A549 (cell line): ENCODE data around the gene STRC. TPM values are rescaled to one million over a fixed set of nuclear protein-coding genes. Genes with fewer than 3 reads are reported as not detected.
"Not testable (repeated sequence)": the region's sequence is repeated elsewhere in the genome, so short reads cannot be mapped to it uniquely, and the experiment has no call there.

Experiments
- ATAC-seq, 2 experiments: fragments of 200-7000 bp in 1 of 2; fragments of >200 bp in 1 of 2; cut with Nextera tagmentation in 1 of 2; cut with Tn5 transposase in 1 of 2; 3 replicates each; pipeline versions ENCODE4 v1.8.0 to v1.9.1; 2018 to 2020; ENCODE audit warnings: mild to moderate bottlenecking in 1 of 2, moderate library complexity in 1 of 2
- CTCF ChIA-PET: fragments of 300-600 bp; sonication (Branson Sonifier 250); formaldehyde crosslinking; extraction: SDS; loops from one replicate; lab custom pipeline; 2021; ENCODE audit warnings: antibody characterized with exemption, inconsistent platforms; lab: Yijun Ruan, JAX
- POLR2A ChIA-PET: fragments of 350-600 bp; formaldehyde crosslinking; extraction: SDS; loops from one replicate; lab custom pipeline; 2021; ENCODE audit warnings: antibody characterized with exemption, inconsistent platforms; lab: Yijun Ruan, JAX
- DNase-seq, 2 experiments: peaks; one replicate each; pipeline versions ENCODE4 v3.0.0 to v3.0.0-alpha.2; 2011 to 2016; ENCODE audit warnings: low read depth in 1 of 2, low spot score in 1 of 2
- FAIRE-seq: peaks from 2 replicates; lab custom pipeline; 2011; peaks lifted over from hg19 to GRCh38; lab: Jason Lieb, UNC
- H3K27ac ChIP-seq, 2 experiments: fragments of >200 bp; sonication (Bioruptor Twin); formaldehyde crosslinking; 3 replicates each; pipeline ENCODE4 v1.5.1; 2016 to 2017
- H3K4me1 ChIP-seq: fragments of >200 bp; sonication (Bioruptor Twin); formaldehyde crosslinking; 3 replicates; pipeline ENCODE4 v1.6.1; 2016
- H3K4me2 ChIP-seq: fragments of >200 bp; sonication (Bioruptor Twin); formaldehyde crosslinking; 3 replicates; pipeline ENCODE4 v1.6.1; 2016
- H3K4me3 ChIP-seq: fragments of >200 bp; sonication (Bioruptor Twin); formaldehyde crosslinking; 3 replicates; pipeline ENCODE4 v1.5.1; 2016
- H3K9me3 ChIP-seq: fragments of >200 bp; sonication (Bioruptor Twin); formaldehyde crosslinking; 3 replicates; pipeline ENCODE4 v1.6.1; 2016
- NPAS2 ChIP-seq: fragments of 250-450 bp; sonication (Bioruptor Pico); IDR thresholded peaks from 2 replicates; pipeline ENCODE4 v1.8.0; 2022; ENCODE audit warnings: mild to moderate bottlenecking, moderate library complexity, borderline replicate concordance
- RFX5 ChIP-seq: fragments of 450-650 bp; IDR thresholded peaks from 2 replicates; pipeline ENCODE4 v1.7.1; 2014; ENCODE audit warnings: antibody characterized with exemption, mild to moderate bottlenecking, moderate library complexity
- TP53 ChIP-seq: fragments of 250-450 bp; sonication (Bioruptor Pico); IDR thresholded peaks from 2 replicates; pipeline ENCODE4 v1.5.0; 2021; ENCODE audit warnings: mild to moderate bottlenecking, moderate library complexity
- ZC3H11A ChIP-seq: fragments of 450-650 bp; IDR thresholded peaks from 2 replicates; pipeline ENCODE4 v1.6.1; 2014; ENCODE audit warnings: antibody characterized with exemption, mild to moderate bottlenecking
- WGBS: methylation state at CpG from one replicate; pipeline ENCODE4 v1.1.6; 2017; ENCODE audit errors: missing lambda C conversion rate; 5-methylcytosine and 5-hydroxymethylcytosine counted together
- polyA minus RNA-seq: library from RNA; depleted of rRNA, polyadenylated mRNA; stranded (reverse); fragments of >200 nt; gene quantifications from 2 replicates; pipeline ENCODE4 v1.2.3, GENCODE V29; 2011; rRNA and poly(A)+ RNA removed
- polyA plus RNA-seq, 4 experiments: library from polyadenylated mRNA; depleted of rRNA in 3 of 4; stranded (reverse); fragments of >200 nt; fragmentation: RNase III in 1 of 4; extraction: RNeasy Plus Mini Kit Qiagen cat#74134 plus additional on column Dnase treatment in 1 of 4; gene quantifications; 2 replicates in 3 of 4; 3 replicates in 1 of 4; pipeline ENCODE4 v1.2.3, GENCODE V29; 2011 to 2017
- TF ChIP-seq, protein P1 (sequence below): IDR thresholded peaks from 2 replicates; pipeline ENCODE4 v1.6.1; 2012

STRC gene
- polyA plus RNA-seq (2011; rRNA removed): 0.09 and 0.27 TPM in 2 replicates
- polyA plus RNA-seq (2012; cell fraction: cytosol; rRNA removed): not detected in 2 replicates
- 0.32 and 0.54 TPM in 2 replicates for polyA plus RNA-seq (2012; cell fraction: nucleus; rRNA removed)
- 0.07 to 0.08 TPM in 2 of 3 replicates, not detected in the other for polyA plus RNA-seq (2017; fragmentation: RNase III; extraction: RNeasy Plus Mini Kit Qiagen cat#74134 plus additional on column Dnase treatment)
- 0.17 and 0.34 TPM in 2 replicates for polyA minus RNA-seq

DNA sequence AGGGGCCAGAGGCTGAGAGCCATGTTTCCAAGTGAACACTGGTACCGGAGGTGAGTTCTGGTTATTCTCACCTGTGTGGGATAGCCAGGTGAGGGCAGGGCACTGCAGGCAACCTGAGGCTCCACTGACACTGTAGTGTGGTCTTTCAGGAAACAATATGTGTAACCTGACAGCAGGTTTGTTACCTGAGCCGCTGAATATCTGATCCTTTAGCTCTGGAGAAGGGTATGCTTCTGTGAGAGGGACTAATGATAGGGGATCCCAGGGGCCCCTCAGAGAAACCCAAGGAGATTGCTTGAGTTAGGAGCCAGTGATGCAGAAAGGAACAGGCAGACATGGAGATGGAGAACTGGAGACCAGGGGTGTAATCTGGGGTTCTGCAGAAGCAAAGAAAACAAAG, at the start of gene STRC:
STRC (minus strand) TSS at position 101 of the 400 bp plus-strand sequence; CDS start at position 23, 78 bp downstream.
- FAIRE-seq, H3K27ac ChIP-seq, ATAC-seq, DNase-seq, CTCF ChIA-PET, H3K4me2 ChIP-seq, H3K9me3 ChIP-seq, H3K4me3 ChIP-seq, H3K4me1 ChIP-seq, POLR2A ChIA-PET: not testable (repeated sequence)
- WGBS: no CpG with 5 or more reads among the region's 2 CpGs

DNA sequence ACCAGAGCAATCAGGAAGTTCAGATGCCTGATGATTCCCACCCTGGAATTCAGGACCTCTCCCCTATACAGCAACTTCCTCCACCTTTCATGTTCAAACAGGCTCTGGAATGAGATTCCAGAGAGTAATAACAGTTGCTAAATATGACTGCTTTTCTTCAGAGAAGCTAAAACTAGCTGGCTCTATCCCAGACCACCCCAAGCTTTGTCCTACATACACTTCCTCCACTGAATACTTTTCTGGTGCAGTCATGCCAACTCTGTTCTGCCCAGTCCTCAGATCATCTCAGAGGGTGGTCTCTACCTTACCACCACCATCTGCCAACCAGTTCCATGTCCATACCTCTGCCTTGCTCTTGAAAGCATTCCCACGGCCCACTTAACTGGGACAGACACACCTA, 47.6 kb upstream of the STRC start:
- FAIRE-seq, POLR2A ChIA-PET, H3K4me3 ChIP-seq, H3K27ac ChIP-seq, DNase-seq, H3K4me1 ChIP-seq, H3K4me2 ChIP-seq, H3K9me3 ChIP-seq, ATAC-seq, CTCF ChIA-PET: not testable (repeated sequence)
- no CpG with 5 or more reads among the region's 1 CpG for whole genome bisulfite sequencing

DNA sequence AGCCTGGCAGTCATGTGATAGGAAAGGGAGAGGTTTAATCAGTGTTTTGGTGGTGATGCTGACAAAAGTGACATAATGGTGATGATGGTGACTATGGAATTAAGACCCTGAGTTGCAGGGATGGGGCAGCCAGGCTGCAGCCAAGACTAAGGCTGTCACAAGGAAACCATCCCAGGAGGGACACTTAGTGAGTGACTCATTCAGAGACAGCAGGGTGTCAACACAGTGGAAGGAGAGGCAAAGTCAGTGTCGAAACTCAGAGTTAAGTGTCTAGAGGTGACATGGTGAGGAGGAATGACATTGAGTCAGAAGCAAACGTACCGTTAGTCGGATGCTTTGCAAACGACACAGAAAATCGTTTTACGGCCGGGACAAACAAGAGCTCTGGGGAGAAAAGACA, 44.7 kb upstream of the STRC start:
- H3K4me2 ChIP-seq, POLR2A ChIA-PET, H3K4me1 ChIP-seq, ATAC-seq, H3K9me3 ChIP-seq, H3K4me3 ChIP-seq, FAIRE-seq, H3K27ac ChIP-seq, CTCF ChIA-PET, DNase-seq: not testable (repeated sequence)
- WGBS: no CpG with 5 or more reads among the region's 8 CpGs

DNA sequence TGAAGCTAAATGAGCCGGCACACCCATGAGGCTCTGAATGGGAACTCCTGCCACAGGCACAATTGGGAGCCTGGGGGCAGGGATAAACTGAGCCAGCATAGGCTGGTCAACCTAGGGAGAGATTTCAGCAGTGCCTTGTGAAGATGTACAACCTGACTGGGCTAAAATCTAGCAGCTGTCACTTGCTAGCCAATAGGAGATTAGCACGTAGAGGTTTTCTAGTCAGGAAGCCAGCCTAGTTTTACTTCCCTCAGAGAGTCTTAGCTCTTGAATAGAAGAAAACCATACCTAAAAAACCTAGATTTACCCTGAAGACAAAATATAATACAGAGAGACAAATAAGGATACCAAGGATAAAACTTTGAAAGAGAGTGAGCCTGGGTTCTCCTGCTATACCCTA, 43.7 kb upstream of the STRC start:
- DNase-seq, CTCF ChIA-PET, ATAC-seq, H3K4me2 ChIP-seq, FAIRE-seq, H3K9me3 ChIP-seq, H3K27ac ChIP-seq, POLR2A ChIA-PET, H3K4me3 ChIP-seq, H3K4me1 ChIP-seq: not testable (repeated sequence)
- no CpG with 5 or more reads among the region's 2 CpGs for WGBS

DNA sequence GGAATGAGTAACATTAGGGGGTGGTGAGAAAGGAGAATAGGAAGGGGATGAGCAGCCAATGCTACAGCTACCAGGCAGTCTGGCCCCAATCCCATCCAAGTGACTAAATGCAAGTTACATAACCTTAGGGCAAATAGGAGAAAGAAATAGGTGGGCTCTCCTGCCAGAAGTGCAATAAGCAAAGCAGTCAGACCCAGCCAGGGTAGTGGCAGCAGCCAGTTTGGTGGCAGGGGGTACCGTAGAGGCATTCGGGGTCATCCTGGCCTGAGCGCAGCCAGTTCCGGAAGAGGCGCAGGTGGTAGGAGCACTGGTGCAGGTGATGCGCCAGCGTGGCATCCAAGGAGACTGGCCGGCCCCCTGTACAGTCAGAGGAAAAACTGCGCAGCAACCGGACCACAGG, 41.1 kb upstream of the STRC start:
- H3K4me3 ChIP-seq, DNase-seq, H3K4me2 ChIP-seq, ATAC-seq, H3K27ac ChIP-seq, FAIRE-seq, H3K4me1 ChIP-seq, H3K9me3 ChIP-seq, POLR2A ChIA-PET, CTCF ChIA-PET: not testable (repeated sequence)
- no CpG with 5 or more reads among the region's 10 CpGs for WGBS

DNA sequence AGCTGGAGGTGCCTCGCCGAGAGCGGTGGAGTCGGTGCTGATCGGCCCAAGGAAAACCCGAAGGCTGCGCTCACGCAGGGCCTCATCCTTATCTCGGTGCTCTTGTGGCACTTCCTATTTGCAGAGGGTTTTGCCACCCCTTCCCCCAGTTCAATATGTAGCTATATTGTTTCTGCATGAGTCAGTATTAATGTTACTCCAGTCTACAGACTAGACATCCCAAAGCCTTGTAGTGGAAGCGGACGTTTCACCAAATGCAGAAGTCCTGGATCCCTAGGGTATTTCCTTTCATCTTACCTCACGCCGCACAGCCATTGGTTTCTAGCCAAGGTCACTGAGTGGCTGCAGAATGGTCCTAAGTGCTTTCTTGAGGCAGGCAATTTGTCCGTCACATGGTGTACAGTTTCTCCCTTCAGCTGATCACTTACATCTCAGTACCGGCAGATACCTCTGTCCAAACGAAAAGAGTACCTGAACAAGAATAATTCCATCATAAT, 30.9 kb upstream of the STRC start:
- H3K4me1 ChIP-seq, DNase-seq, H3K4me2 ChIP-seq, H3K27ac ChIP-seq, H3K9me3 ChIP-seq, H3K4me3 ChIP-seq, CTCF ChIA-PET, FAIRE-seq, POLR2A ChIA-PET: not testable (repeated sequence)
- ATAC-seq: peak in 1 of 2 experiments; percentile 59; a peak in 2 of 6 replicates
- 99% methylated on average over 13 of the region's 16 CpGs for WGBS

DNA sequence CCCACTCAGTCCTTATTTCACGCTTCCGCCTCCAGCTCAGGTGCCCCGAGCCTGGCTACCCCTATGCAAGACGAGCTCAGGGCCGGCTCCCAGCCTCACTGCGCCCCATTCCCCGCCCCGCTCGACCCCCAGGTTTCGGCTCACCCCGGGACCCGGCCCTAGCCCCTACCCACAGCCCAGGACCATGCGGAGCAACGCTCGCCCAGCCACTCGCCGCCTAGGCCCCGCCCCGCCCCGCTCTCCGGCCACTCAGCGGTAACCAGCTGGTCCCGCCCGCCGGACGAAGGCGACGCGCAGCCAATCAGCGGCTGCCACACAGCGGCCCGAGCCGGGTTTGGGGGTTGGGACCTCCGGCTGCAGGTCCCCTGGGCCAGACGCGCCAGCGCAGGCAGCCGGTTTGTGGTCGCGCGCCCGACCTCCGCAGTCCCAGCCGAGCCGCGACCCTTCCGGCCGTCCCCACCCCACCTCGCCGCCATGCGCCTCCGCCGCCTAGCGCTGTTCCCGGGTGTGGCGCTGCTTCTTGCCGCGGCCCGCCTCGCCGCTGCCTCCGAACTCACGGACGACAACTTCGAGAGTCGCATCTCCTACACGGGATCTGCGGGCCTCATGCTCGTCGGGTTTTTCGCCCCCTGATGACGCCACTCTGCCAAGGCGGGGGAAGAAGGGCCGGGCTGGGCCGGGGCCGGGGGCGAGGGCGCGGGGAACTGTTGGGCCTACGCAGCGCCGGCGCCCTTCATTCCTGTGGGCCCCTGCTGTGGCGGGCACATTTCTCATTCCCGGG, 30.2 kb upstream of the STRC start, which contains the start of gene CATSPER2:
CATSPER2 (minus strand) TSS at position 196 of the 781 bp plus-strand sequence. CDS start 783 bp downstream, outside the sequence.
- no peak within 1 kb of the TSS for H3K4me3 ChIP-seq
- no peak within 1 kb of the TSS for H3K4me2 ChIP-seq
- POLR2A ChIA-PET: no interaction called here
- no peaks in the 10 kb centered on the region for H3K4me1 ChIP-seq
- DNase-seq (no peak), ATAC-seq (peak in 1 of 2 experiments; percentile 85; a peak in 3 of 6 replicates), FAIRE-seq (no peak)
- H3K27ac ChIP-seq: no peak within 1 kb of the TSS
- no peak for TF ChIP-seq TP53
- no peak for TF ChIP-seq RFX5
- TF ChIP-seq ZC3H11A: no peak
- TF ChIP-seq, protein P1, sequence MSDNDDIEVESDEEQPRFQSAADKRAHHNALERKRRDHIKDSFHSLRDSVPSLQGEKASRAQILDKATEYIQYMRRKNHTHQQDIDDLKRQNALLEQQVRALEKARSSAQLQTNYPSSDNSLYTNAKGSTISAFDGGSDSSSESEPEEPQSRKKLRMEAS: no peak
- TF ChIP-seq NPAS2 (CRISPR knock-in tag): no peak
- TF ChIP-seq, all 56 proteins: peak for 0
- CTCF ChIA-PET: no interaction called here
- H3K9me3 ChIP-seq: no peaks in the 10 kb centered on the region
- WGBS: 98% methylated on average over 39 of the region's 85 CpGs

DNA sequence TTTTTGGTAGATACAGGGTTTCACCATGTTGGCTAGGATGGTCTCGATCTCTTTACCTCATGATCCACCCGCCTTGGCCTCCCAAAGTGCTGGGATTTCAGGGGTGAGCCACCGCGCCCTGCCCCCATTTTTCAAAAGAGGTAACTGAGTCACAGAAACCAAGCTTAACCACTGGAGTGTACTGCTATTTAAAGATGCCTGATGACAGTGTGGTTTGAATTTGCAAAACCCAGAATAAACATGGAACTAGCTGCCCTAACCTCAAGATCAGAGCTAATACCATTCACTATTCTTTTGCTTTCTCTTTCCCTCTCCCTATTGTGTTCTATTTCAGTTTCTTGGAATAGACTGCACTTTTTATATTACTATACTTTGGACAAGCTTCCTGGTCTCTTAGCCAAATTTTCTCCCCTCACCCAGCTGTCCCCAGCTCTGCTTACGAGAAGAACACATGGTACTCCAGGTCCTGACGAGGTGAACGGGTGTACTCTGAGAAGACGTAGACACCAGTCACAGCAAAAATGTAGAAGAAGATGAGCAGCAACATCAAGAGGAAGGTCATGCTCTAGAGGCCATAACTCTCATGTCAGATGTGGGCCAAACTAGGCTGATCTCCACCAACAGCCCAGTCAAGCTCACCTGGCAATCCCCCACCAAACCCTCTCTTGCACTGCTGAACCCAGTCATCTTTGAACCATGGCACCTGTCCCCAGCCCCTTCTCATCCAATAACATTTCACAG, 20.0 kb upstream of the STRC start:
- H3K4me1 ChIP-seq, POLR2A ChIA-PET, H3K27ac ChIP-seq, H3K4me2 ChIP-seq, DNase-seq, H3K4me3 ChIP-seq, CTCF ChIA-PET, ATAC-seq, H3K9me3 ChIP-seq, FAIRE-seq: not testable (repeated sequence)
- 94% methylated on average over 8 of the region's 8 CpGs for WGBS

DNA sequence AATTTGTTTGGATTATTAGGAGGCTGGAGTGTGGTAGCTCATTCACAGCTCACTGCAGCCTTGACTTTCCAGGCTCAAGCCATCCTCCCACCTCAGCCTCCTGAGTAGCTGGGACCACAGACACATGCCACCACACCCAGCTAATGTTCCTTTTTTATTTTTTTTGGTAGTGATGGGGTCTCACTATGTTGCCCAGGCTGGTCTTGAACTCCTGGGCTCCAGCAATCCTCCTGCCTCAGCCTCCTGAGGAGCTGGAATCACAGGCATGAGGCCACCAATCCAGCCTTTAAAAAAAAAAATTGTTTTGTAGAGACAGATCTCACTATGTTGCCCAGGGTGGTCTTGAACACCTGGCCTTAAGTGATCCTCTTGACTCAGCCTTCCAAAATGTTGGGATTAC, 8.3 kb upstream of the STRC start:
- CTCF ChIA-PET, POLR2A ChIA-PET, ATAC-seq, H3K4me3 ChIP-seq, DNase-seq, H3K27ac ChIP-seq, H3K4me2 ChIP-seq, H3K9me3 ChIP-seq, H3K4me1 ChIP-seq, FAIRE-seq: not testable (repeated sequence)
